ENCODE results near the gene WDFY2. TPM values are rescaled to one million over a fixed set of nuclear protein-coding genes. Genes with fewer than 3 reads are reported as not detected.

WDFY2 gene
- total and polyA plus RNA-seq, 10 of the 15 experiments (the other 5 are each of a cell fraction or from before 2014, with no cell fraction given): 2.1 to 13.0 (median 8.1) TPM

DNA sequence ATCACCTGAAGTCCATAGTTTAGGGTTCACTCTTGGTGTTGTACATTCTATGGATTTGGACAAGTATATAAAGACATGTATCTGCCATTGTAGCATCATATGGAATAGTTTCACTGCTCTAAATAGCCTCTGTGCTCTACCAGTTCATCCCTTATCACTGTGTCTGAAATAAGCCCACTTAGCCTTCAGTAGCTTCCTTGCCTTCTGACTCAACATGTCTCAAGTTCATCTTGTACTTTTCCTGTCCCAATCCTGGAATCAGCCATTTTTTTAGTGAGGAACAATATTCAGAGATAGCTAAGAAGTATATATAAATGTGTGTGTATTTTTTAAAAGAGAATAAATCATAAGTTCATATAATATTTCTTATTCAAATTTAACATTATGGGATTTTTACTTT lies 140.5 kb downstream of the WDFY2 start:
- in situ Hi-C loops (cut with MboI): no loop called here
- intact Hi-C loops (cut with micrococcal nuclease; ENCODE audit: unreplicated experiment): no loop called here
- DNase-seq (ENCODE audit: low read depth, low spot score) (no peak), FAIRE-seq (no peak), ATAC-seq (no peak)
- Histone ChIP-seq H3K4me1 (ENCODE audit: control insufficient read depth, insufficient read depth, low read length) (peaks cover 15% of the 10 kb centered on the region), H3K4me2 (ENCODE audit: control insufficient read depth, insufficient read depth) (no peak overlapping the region), H3K27me3 (replicated peaks in 1 of 2; ENCODE audit: control insufficient read depth in 2 of 2, insufficient read depth in 2 of 2, low read length in 1 of 2) (no peaks in the 10 kb centered on the region), H3K9me3 (replicated peaks; ENCODE audit: control insufficient read depth, insufficient read depth, low read length) (no peaks in the 10 kb centered on the region), H3K79me2 (ENCODE audit: control insufficient read depth, insufficient read depth, low read length) (no peaks in the 10 kb centered on the region), H4K20me1 (ENCODE audit: control insufficient read depth, insufficient read depth) (no peaks in the 10 kb centered on the region), H3K9ac (ENCODE audit: control insufficient read depth, insufficient read depth, low read length) (no peak overlapping the region), H3K36me3 (ENCODE audit: control insufficient read depth in 2 of 2, insufficient read depth in 2 of 2, low read length in 1 of 2) (peaks cover 0 to 2% of the 10 kb centered on the region in 2 experiments; a peak in 1 of 4 replicates), H2AFZ (ENCODE audit: control insufficient read depth, low read depth, low read length) (no peak overlapping the region), H3K4me3 (no peak overlapping the region), H3K27ac (ENCODE audit: control insufficient read depth, insufficient read depth) (no peak overlapping the region)
- BruUV-seq (replicated peaks): no TSS peak
- SMC1A ChIA-PET (ENCODE audit: uncharacterized antibody, unreplicated experiment): interaction anchor here (0.9 to 1.0 kb wide), 2 partner anchors 17 to 27 kb away, joined by 3 read pairs; no protein-coding TSS in a partner anchor
- POLR2A ChIA-PET: interaction anchor here (0.7 to 1.8 kb wide), 2 partner anchors 10 to 565 kb away, joined by 4 to 9 read pairs; no protein-coding TSS in a partner anchor
- RAD21 ChIA-PET (ENCODE audit: unreplicated experiment): interaction anchor here (1.1 to 1.4 kb wide), 2 partner anchors 139 to 272 kb away, joined by 3 read pairs; partner anchors contain the start of gene INTS6
- CTCF ChIA-PET: interaction anchor here (1.4 kb wide), 1 partner anchor 73 kb away, joined by 3 read pairs; no protein-coding TSS in a partner anchor
- TF ChIP-seq POLR2AphosphoS5 (IDR thresholded peaks at IDR 0.05; ENCODE audit: low read length) (no peak), SUPT20H (IDR thresholded peaks at IDR 0.05; ENCODE audit: borderline replicate concordance, control insufficient read depth, low read depth, low read length) (no peak), TAF1 (IDR thresholded peaks at IDR 0.05; ENCODE audit: borderline replicate concordance, low read depth, low read length) (no peak), HCFC1 (IDR thresholded peaks at IDR 0.05; ENCODE audit: low read length) (no peak), PAX5 (IDR thresholded peaks at IDR 0.05; ENCODE audit: borderline replicate concordance, low read depth, low read length) (no peak), ZBTB4 (CRISPR knock-in tag; IDR thresholded peaks at IDR 0.05) (no peak), JUNB (IDR thresholded peaks at IDR 0.05) (no peak), RBBP5 (conservative IDR thresholded peaks at IDR 0.05) (no peak), ZNF274 (IDR thresholded peaks at IDR 0.05; ENCODE audit: insufficient read depth, insufficient read length) (no peak), ATF7 (IDR thresholded peaks at IDR 0.05; ENCODE audit: low read depth) (no peak), BMI1 (IDR thresholded peaks at IDR 0.05; ENCODE audit: borderline replicate concordance) (no peak), NFXL1 (IDR thresholded peaks at IDR 0.05; ENCODE audit: borderline replicate concordance) (no peak), USF2 (IDR thresholded peaks at IDR 0.05; ENCODE audit: borderline replicate concordance, low read depth, low read length) (no peak), MTA3 (IDR thresholded peaks at IDR 0.05; ENCODE audit: borderline replicate concordance, low read length) (no peak), EP300 (IDR thresholded peaks at IDR 0.05; ENCODE audit: borderline replicate concordance in 1 of 2, control insufficient read depth in 1 of 2, low read depth in 2 of 2, low read length in 2 of 2) (no peak), REST (IDR thresholded peaks at IDR 0.05; ENCODE audit: low read depth, low read length) (no peak)
- TF ChIP-seq, protein P1, sequence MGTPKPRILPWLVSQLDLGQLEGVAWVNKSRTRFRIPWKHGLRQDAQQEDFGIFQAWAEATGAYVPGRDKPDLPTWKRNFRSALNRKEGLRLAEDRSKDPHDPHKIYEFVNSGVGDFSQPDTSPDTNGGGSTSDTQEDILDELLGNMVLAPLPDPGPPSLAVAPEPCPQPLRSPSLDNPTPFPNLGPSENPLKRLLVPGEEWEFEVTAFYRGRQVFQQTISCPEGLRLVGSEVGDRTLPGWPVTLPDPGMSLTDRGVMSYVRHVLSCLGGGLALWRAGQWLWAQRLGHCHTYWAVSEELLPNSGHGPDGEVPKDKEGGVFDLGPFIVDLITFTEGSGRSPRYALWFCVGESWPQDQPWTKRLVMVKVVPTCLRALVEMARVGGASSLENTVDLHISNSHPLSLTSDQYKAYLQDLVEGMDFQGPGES (IDR thresholded peaks at IDR 0.05): no peak

Measured in GM12878 (cell line).